ENCODE measurements around the gene EIF3A.
"Not testable (repeated sequence)": the region's sequence is repeated elsewhere in the genome, so short reads cannot be mapped to it uniquely, and the experiment has no call there.

EIF3A gene

GRCh38 chr10:119030421-119031250, 50.0 kb downstream of the EIF3A start:
- FAIRE-seq (peak; percentile 96), DNase-seq (ENCODE audit: insufficient read length, low spot score) (peak; percentile 61)
- TF ChIP-seq SPI1 (IDR thresholded peaks at IDR 0.05; ENCODE audit: low read depth, low read length) (0 out of 2 replicates have a peak, but pooled peaks have one; percentile 38), POU2F2 (IDR thresholded peaks at IDR 0.05; ENCODE audit: low read depth, low read length) (peak; percentile 32; the same call in 1 of the 2 replicates), POLR2A (IDR thresholded peaks at IDR 0.05; ENCODE audit: low read depth, low read length) (no peak), PAX5 (IDR thresholded peaks at IDR 0.05; ENCODE audit: insufficient read depth, low read length, severe bottlenecking) (peak; percentile 97), TAF1 (IDR thresholded peaks at IDR 0.05; ENCODE audit: low read depth, low read length) (no peak), POLR2AphosphoS5 (IDR thresholded peaks at IDR 0.05; ENCODE audit: low read depth, low read length) (peak; percentile 47; the same call in 1 of the 2 replicates)

DNA sequence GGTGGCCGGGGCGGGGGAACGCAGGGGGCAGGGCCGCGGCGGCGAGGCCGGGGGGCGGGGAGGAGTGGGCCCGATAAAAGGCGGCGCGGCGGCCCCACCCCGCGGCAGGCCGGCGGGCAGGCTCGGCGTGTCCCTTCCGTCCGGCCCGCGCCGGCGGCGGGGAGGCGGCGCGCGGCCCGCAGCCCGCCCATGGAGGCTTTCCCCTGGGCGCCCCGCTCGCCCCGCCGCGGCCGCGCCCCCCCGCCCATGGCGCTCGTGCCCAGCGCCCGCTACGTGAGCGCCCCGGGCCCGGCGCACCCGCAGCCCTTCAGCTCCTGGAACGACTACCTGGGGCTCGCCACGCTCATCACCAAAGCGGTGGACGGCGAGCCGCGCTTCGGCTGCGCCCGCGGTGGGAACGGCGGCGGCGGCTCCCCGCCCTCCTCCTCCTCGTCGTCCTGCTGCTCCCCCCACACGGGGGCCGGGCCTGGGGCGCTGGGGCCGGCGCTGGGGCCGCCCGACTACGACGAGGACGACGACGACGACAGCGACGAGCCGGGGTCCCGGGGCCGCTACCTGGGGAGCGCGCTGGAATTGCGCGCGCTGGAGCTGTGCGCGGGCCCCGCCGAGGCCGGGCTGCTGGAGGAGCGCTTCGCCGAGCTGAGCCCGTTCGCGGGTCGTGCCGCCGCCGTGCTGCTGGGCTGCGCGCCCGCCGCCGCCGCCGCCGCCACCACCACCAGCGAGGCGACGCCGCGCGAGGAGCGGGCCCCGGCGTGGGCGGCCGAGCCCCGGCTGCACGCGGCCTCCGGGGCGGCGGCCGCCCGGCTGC, 50.8 kb downstream of the EIF3A start, which contains the start of gene NANOS1:
Gene NANOS1, plus strand, starts transcription at position 102 of the 808 bp plus-strand sequence. Its CDS starts 88 bp downstream, at position 190.
- TF ChIP-seq POU2F2 (IDR thresholded peaks at IDR 0.05; ENCODE audit: low read depth, low read length) (no peak), SPI1 (IDR thresholded peaks at IDR 0.05; ENCODE audit: low read depth, low read length) (no peak), POLR2AphosphoS5 (IDR thresholded peaks at IDR 0.05; ENCODE audit: low read depth, low read length) (no peak), TAF1 (IDR thresholded peaks at IDR 0.05; ENCODE audit: low read depth, low read length) (no peak), PAX5 (IDR thresholded peaks at IDR 0.05; ENCODE audit: insufficient read depth, low read length, severe bottlenecking) (no peak), POLR2A (IDR thresholded peaks at IDR 0.05; ENCODE audit: low read depth, low read length) (no peak)
- DNase-seq (ENCODE audit: insufficient read length, low spot score) (no peak), FAIRE-seq (no peak)

- no peak for TF ChIP-seq SPI1 (IDR thresholded peaks at IDR 0.05; ENCODE audit: low read depth, low read length)
- TF ChIP-seq TAF1 (IDR thresholded peaks at IDR 0.05; ENCODE audit: low read depth, low read length): no peak
- no peak for TF ChIP-seq POLR2AphosphoS5 (IDR thresholded peaks at IDR 0.05; ENCODE audit: low read depth, low read length)
- no peak for TF ChIP-seq POU2F2 (IDR thresholded peaks at IDR 0.05; ENCODE audit: low read depth, low read length)
- no peak for TF ChIP-seq POLR2A (IDR thresholded peaks at IDR 0.05; ENCODE audit: low read depth, low read length)
- no peak for TF ChIP-seq PAX5 (IDR thresholded peaks at IDR 0.05; ENCODE audit: insufficient read depth, low read length, severe bottlenecking)
- FAIRE-seq: peak; percentile 90
Measured at GRCh38 chr10:119028900-119029612, 51.6 kb downstream of the EIF3A start.

DNA sequence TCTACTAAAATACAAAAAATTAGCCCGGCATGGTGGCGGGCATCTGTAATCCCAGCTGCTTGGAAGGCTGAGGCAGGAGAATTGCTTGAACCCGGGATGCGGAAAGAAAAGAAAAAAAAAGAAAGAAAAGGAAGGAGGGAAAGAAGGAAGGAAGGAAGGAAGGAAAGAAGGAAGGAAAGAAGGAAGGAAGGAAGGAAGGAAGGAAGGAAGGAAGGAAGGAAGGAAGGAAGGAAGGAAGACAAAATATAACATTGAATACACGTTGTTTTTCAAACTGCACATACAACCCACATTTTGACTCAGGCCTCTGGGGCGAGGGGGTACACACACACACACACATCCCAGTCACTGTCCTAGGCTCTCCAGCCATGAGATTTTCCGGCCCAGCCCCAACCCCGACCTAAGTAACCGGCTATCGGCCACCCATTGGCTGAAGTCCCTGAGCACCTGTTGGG, 52.1 kb downstream of the EIF3A start:
- DNase-seq (ENCODE audit: insufficient read length, low spot score); FAIRE-seq: not testable (repeated sequence)

More at GRCh38 chr10:119028900-119029612, 51.6 kb downstream of the EIF3A start:
- DNase-seq (ENCODE audit: insufficient read length, low spot score): peak; percentile 95

- FAIRE-seq: no peak
- DNase-seq (ENCODE audit: insufficient read length, low spot score): no peak
- no peak for TF ChIP-seq POU2F2 (IDR thresholded peaks at IDR 0.05; ENCODE audit: low read depth, low read length)
- no peak for TF ChIP-seq POLR2A (IDR thresholded peaks at IDR 0.05; ENCODE audit: low read depth, low read length)
Measured at GRCh38 chr10:119026301-119027110, 54.1 kb downstream of the EIF3A start.

GRCh38 chr10:119025776-119026175, 54.8 kb downstream of the EIF3A start:
- no peak for FAIRE-seq
- no peak for TF ChIP-seq POU2F2 (IDR thresholded peaks at IDR 0.05; ENCODE audit: low read depth, low read length)
- no peak for TF ChIP-seq TAF1 (IDR thresholded peaks at IDR 0.05; ENCODE audit: low read depth, low read length)
- no peak for TF ChIP-seq POLR2AphosphoS5 (IDR thresholded peaks at IDR 0.05; ENCODE audit: low read depth, low read length)
- TF ChIP-seq SPI1 (IDR thresholded peaks at IDR 0.05; ENCODE audit: low read depth, low read length): no peak
- no peak for TF ChIP-seq POLR2A (IDR thresholded peaks at IDR 0.05; ENCODE audit: low read depth, low read length)
- TF ChIP-seq PAX5 (IDR thresholded peaks at IDR 0.05; ENCODE audit: insufficient read depth, low read length, severe bottlenecking): no peak
- DNase-seq (ENCODE audit: insufficient read length, low spot score): no peak

- no peak for DNase-seq (ENCODE audit: insufficient read length, low spot score)
- TF ChIP-seq POU2F2 (IDR thresholded peaks at IDR 0.05; ENCODE audit: low read depth, low read length) (no peak), TAF1 (IDR thresholded peaks at IDR 0.05; ENCODE audit: low read depth, low read length) (no peak), POLR2AphosphoS5 (IDR thresholded peaks at IDR 0.05; ENCODE audit: low read depth, low read length) (no peak), POLR2A (IDR thresholded peaks at IDR 0.05; ENCODE audit: low read depth, low read length) (no peak), PAX5 (IDR thresholded peaks at IDR 0.05; ENCODE audit: insufficient read depth, low read length, severe bottlenecking) (no peak), SPI1 (IDR thresholded peaks at IDR 0.05; ENCODE audit: low read depth, low read length) (no peak)
- no peak for FAIRE-seq
Measured at GRCh38 chr10:119025336-119025735, 55.3 kb downstream of the EIF3A start.

DNA sequence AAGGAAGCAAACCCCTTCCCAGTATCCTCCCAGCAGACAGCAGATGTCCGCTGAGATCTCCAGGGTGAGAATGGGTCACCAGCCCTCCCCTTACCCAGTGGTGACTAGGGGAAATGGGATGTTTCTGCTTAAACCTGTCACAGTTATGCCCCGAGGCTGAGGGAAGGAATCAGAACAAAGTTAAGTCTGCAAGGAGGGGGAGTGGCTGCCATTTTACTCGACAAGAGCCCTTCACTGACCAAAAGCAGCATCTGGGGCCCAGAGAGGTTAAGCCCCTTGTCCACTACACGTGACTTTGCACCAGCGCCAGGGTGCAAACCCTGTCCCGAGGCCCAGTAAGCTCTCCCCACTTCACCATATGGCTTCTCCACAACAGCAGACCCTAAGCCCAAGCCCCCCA, 55.7 kb downstream of the EIF3A start:
- TF ChIP-seq TAF1 (IDR thresholded peaks at IDR 0.05; ENCODE audit: low read depth, low read length) (no peak), POLR2A (IDR thresholded peaks at IDR 0.05; ENCODE audit: low read depth, low read length) (no peak), POLR2AphosphoS5 (IDR thresholded peaks at IDR 0.05; ENCODE audit: low read depth, low read length) (no peak)
- no peak for DNase-seq (ENCODE audit: insufficient read length, low spot score)
- no peak for FAIRE-seq

- TF ChIP-seq POLR2AphosphoS5 (IDR thresholded peaks at IDR 0.05; ENCODE audit: low read depth, low read length) (no peak), TAF1 (IDR thresholded peaks at IDR 0.05; ENCODE audit: low read depth, low read length) (no peak), PAX5 (IDR thresholded peaks at IDR 0.05; ENCODE audit: insufficient read depth, low read length, severe bottlenecking) (no peak), POLR2A (IDR thresholded peaks at IDR 0.05; ENCODE audit: low read depth, low read length) (no peak), SPI1 (IDR thresholded peaks at IDR 0.05; ENCODE audit: low read depth, low read length) (no peak), POU2F2 (IDR thresholded peaks at IDR 0.05; ENCODE audit: low read depth, low read length) (no peak)
- FAIRE-seq (no peak), DNase-seq (ENCODE audit: insufficient read length, low spot score) (no peak)
Measured at GRCh38 chr10:119023553-119023868, 57.1 kb downstream of the EIF3A start.
